HG03571 (cell line): ENCODE results near the gene ANGPTL2.

Experiments
- ATAC-seq: cut with Tn5 transposase; IDR thresholded peaks from one replicate; pipeline ENCODE4 v1.9.1; 2021; ENCODE audit not compliant: unreplicated experiment

The ANGPTL2 gene

GRCh38 chr9:127121628-127122175 lies 733 bp downstream of the ANGPTL2 start:
- no peak for ATAC-seq

DNA sequence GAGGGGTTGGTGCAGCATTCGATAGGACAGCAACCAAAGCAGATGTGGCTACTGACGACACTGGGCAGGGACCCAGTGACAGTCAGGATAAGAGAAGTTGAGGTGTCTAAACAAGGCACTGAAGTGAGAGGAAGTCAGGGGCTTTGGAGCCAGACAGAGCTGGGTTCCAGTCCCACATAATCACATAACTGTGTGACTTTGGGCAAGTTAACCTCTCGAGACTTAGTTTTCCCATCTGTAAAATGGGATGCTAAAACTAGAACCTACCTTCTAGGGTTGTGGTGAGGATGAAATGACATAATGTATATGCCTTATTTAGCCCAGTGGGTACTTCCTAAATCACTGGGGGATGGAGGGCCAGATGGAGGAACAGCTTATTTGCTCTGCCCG lies 3.1 kb downstream of the ANGPTL2 start:
- ATAC-seq, result no peak

- ATAC-seq, result no peak
Observed at GRCh38 chr9:127118597-127119319, 3.7 kb downstream of the ANGPTL2 start.

GRCh38 chr9:127117801-127118200 lies 4.6 kb downstream of the ANGPTL2 start:
- no peak for ATAC-seq

DNA sequence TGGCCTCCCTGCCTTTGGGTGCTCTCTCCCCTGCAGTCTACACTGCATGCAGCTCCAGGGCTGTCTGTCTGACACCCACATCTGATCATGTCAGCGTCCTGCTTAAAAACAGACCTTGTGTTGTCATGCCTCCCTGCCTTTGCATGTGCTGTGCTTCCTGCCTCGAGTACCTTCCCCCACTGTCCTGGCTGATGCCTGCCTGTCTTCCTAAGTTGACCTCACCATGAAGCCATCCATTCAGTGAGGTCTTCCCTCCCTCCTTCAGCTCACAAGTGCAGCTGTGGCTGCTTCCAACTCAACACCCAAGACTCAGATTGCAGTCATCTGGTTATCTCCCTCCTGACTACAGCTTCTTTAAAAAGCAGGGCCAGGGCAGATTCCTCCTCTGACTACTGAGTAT lies 5.5 kb downstream of the ANGPTL2 start:
- ATAC-seq, result no peak

- no peak for ATAC-seq
Observed at GRCh38 chr9:127116088-127116726, 6.2 kb downstream of the ANGPTL2 start.

- no peak for ATAC-seq
Observed at GRCh38 chr9:127114606-127115005, 7.8 kb downstream of the ANGPTL2 start.

GRCh38 chr9:127113191-127113972 lies 9.1 kb downstream of the ANGPTL2 start:
- no peak for ATAC-seq

DNA sequence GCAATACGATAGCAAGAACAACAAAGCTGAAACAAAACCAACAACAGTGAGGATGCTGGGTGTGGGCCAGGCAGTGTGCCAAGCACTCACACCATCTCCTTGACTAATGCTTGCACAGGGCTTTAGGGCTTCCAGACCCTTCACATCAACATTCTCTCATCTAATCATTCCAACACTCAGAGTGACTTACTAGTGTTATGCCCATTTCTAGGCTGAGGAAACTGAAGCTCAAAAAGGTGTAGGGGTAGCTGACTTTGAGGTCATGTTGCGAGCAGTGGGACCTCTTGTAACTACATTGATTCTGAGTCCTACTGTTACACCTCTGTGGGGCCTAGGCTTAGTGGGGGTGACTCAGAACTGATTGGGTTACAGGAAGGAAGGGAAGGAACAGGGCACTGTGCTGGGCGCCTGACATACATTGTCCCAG lies 9.7 kb downstream of the ANGPTL2 start:
- no peak for ATAC-seq

DNA sequence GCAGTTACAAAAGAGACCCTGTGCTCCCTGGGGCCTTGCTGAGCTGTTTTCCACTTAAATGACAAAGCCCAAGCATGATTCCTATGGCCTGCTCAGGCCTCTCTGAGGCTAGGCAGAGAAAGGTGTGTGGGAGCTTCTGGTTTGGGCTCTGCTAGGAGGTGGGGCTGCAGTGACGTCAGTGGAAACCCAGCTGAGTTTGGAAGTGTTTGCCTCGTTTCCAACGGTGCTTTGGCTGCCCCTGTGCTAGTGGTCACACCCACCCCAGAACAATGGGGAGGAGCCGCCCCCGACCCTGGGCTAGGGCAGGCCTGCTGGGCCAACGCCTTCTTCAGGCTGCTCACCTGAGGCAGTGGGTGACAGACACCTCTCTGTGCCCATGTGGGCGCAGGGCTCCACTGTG lies 10.4 kb downstream of the ANGPTL2 start:
- ATAC-seq, result no peak

DNA sequence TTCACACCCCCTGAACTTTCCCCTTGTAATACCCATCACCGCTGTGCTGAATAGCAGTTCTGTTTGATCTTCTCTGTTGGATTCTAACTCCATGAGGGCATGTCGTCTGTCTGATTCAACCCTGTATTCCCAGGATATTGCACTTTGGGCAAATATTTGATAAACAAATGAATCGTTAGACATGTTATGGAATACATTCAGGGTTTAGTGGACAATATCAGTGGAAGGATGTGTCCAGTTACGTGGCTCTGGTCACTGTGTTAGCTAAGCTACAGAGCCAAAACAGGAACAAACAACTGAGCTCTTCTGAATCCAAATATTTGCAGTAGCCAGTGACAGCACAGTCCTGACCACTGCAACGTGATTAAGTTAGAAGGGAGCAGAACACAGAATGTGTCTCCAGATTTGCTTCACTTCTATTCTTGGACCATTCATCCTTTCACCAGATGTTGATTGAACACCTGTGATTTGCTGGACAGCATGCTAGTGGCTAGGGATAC lies 13.2 kb downstream of the ANGPTL2 start:
- no peak for ATAC-seq

DNA sequence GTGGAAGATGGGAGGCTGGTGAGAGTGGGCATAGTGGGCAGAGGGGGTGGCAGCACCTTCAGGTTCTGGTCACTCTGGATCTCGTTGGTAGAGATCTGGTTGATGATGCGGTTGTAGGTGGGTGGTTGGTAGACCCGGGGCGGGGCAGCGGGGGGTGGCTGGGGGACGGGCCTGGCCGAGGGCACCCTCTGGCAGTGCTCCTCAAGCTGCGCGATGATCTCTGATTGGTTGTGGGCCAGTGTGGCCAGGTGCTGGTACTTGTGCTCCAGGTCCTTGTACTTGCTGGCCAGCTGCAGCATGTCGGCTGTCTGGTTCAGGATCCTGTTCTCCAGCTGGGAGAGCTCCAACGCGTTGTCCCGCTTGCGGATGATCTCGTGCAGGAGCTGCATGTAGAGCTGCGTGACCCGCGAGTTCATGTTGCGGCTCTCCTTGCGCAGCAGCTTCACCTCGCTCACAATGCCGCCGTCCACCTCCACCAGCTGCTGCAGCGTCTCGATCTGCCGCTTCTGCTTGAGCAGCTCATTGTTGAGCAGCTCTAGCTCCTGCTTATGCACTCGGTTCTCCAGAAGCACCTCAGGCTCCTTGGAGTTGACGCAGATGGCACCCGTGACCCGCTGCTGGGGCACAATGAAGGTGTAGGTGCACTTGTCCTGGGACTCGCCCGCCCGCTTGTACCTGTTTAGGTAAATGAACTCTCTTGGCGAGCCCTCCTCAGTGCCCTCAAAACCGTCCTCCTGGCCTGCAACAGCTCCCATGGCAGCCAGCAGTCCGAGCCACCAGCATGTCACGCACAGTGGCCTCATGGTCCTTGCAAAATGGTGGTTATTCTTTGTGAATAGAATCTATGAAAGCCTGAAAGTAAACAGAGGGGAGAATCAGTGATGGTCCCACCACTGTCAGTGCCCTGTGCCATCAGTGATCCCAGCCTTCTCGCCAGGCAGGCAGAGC lies 14.2 kb downstream of the ANGPTL2 start:
- ATAC-seq, result no peak

DNA sequence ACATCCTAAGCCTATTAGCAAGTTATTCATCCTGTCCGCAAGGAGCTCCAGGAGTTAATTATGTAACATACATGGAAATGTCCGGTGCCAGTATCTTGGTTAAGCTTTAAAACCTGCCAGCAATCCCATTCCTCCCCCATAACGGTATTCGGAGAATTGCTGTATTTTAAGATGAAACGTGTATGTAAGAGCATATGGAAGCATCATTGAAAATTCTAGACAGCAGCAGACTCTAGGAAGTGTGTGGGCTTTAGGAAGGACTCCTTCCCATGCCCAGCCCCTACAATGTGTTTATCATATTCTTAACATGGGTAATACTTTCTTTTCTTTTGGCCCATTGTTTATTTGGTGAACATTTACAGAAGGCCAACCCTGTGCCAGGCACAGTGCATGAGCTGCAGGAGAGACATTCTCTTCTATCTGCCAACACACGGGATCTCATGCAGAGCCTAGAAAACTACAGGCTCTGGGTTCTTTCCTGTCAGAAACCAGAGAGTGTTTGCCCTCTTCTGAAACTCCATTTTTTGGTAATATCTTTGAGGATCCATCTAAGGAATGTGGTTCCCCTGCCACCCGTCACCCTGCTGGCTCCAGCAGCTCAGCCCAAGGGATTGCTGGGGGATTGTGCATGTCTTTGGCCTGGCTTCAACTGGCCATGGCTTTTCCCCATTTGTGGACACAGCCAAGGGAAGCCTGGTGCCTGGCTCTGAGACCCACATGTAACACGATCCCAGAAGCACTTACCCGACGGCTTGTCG lies 15.1 kb downstream of the ANGPTL2 start:
- no peak for ATAC-seq

DNA sequence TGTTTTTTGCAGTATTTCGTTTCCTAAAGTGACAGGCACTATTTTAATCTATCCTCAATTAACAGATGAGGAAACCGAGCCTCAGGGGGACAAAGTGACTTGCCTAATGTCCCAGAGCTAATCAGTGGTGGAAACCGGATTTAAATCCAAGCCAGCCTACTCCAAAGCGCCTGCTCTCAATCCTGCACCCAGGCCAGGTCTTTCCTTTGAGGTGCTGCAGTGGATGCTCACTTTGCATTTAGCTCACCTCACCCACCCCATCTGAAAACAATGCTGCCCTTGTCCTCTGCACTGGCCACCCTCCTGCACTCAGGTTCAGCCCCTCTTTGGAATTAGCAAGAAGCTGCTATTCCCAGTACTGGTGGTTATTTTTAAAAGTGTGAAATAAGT lies 16.0 kb downstream of the ANGPTL2 start:
- no peak for ATAC-seq

- ATAC-seq, result no peak
Observed at GRCh38 chr9:127105805-127106465, 16.5 kb downstream of the ANGPTL2 start.

GRCh38 chr9:127104581-127105311 lies 17.7 kb downstream of the ANGPTL2 start:
- ATAC-seq, result no peak

- no peak for ATAC-seq
Observed at GRCh38 chr9:127102788-127103187, 19.6 kb downstream of the ANGPTL2 start.

DNA sequence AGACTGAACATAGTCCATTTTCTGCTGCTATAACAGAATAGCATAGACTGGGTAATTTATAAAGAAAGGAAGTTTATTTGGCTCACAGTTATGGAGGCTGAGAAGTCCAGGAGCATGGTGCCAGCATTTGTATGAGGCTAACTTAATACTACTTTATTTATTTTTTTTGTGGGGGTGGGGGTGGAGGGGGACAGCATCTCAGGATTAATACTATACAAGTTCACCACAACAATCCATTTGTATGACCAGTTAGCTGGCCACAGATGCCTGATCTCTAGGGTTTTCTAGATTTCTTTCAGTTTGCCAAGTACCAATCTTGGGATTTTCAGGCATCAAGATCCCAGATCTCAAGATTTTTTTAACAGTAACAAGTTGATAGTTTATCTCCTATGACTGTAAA lies 20.3 kb downstream of the ANGPTL2 start:
- ATAC-seq, result no peak
